NCI-H526 treated with DMSO at 0.1 percent for 48 hours (cell line): Measurements from ENCODE around the gene AUTS2.

ENCODE experiments used
- DNase-seq: peaks from one replicate; lab custom pipeline; 2025; lab: John Stamatoyannopoulos, UW

Gene AUTS2

DNA sequence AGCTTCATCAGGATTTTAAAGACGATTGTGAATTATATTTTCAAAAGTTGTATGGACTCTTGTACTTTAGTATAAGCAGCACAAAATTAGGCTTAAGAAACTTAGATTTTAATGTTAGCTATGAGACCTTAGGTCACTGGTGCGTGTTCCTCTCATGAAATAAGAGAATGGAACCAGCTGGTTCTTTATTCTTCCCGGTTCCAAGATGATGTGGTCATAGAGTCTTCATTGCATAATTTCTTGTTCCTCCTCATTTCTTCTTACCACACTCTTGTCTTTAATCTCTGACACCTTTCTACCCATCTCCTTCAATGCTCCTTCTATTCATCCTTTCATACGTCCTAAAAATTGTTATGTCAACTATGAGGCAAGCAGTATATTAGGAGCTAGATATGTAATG lies 437.2 kb downstream of the AUTS2 start:
- no peak for DNase-seq

DNA sequence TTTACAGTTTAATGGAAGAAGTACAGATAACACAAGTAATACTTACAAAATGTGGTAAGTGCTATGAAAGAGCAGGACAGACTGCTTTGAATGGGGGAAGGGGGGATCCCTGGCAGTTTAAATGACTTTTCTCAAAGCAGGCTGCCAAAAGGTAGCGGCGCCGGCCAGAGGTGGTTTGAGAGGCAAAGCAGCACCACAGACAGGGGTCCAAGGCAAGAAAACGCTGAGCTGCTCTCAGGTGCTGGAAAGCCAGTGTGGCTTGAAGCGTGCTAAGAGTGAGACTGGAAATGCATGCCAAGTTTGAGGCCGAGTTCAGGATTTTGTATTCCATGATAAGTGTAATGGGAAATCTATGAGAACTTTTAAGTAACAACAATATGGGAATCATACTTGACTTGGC lies 437.7 kb downstream of the AUTS2 start:
- no peak for DNase-seq

DNA sequence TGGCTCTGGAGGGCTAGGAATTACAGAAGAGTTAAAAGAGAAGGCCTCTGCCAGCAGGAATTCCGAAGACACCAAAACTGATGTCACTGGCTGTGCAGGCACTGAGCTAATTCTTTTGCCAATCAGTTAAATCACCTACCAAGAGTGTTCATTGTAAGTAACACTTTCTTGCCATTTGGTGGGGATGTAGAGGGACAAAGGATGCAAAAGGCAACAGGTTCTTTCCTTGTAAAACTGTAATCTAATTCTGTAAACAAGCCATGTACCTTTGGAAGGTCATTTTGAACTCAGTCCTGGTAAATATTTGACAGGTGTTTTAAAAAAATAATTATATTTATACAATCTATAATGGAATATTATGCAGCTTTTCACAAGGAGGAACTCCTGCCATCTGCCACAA lies 438.4 kb downstream of the AUTS2 start:
- no peak for DNase-seq

GRCh38 chr7:70037171-70037933 lies 439.1 kb downstream of the AUTS2 start:
- DNase-seq: no peak

DNA sequence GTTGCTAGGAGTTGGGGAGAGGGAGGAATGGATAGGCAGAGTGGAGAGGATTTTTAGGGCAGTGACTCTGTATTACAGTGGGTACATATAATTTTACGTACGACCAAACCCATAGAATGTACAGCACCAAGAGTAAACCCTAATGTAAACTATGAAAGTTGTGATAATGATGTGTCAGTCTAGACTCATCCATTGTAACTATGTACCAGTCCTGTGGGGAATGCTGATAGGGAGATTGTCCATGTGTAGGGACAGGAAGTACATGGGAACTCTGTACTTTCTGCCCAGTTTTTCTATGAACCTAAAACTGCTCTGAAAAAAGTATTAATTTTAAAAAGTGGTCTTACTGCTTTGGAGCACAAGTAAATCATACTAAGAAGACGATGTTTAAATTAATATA lies 441.8 kb downstream of the AUTS2 start:
- DNase-seq: no peak

GRCh38 chr7:70040970-70041766 lies 442.9 kb downstream of the AUTS2 start:
- DNase-seq: peak; percentile 16

DNA sequence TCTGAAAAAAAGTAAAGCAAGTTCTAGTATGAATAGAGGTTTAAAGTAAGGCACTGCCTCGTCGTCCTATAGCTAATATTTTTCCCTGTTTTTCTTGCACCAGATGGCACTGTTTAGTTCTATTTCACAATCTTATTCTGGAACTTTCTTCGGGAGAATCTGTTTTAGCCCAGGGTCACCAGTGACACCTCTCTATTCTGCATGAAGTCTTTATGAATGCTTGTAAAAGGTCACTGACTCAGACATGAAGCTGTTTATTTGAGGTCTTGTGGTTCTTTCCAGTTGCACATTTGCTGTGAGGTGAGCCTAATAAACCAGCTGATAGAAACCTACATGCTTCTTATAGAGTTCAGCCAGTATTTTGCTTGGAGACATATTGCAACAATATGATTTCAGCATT lies 444.3 kb downstream of the AUTS2 start:
- DNase-seq: no peak

GRCh38 chr7:70043015-70043538 lies 444.8 kb downstream of the AUTS2 start:
- DNase-seq: no peak

DNA sequence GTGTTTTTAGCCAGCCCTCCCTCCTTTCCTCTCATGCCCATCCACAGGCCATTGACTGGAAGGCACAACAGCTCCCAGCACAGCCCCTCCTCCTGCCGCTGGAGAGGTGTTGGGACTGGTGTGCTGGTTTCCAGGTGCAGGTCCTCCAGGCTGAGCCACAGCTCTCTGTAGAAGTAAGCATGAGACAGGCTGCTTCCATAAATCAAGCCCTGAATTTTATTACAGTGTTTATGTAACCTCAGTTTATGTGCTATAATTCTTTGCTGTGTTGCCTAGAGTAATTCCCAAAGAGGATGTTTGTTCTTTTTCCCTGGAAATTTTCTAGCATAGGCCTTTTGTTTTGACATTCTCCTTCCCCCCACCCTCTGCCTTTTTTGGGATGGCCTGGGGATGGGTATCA lies 445.8 kb downstream of the AUTS2 start:
- DNase-seq: peak; percentile 20

GRCh38 chr7:70044525-70044924 lies 446.2 kb downstream of the AUTS2 start:
- no peak for DNase-seq

GRCh38 chr7:70044981-70045380 lies 446.7 kb downstream of the AUTS2 start:
- no peak for DNase-seq

- no peak for DNase-seq
These were observed 449.1 kb downstream of the AUTS2 start for GRCh38 chr7:70047384-70047783.

DNA sequence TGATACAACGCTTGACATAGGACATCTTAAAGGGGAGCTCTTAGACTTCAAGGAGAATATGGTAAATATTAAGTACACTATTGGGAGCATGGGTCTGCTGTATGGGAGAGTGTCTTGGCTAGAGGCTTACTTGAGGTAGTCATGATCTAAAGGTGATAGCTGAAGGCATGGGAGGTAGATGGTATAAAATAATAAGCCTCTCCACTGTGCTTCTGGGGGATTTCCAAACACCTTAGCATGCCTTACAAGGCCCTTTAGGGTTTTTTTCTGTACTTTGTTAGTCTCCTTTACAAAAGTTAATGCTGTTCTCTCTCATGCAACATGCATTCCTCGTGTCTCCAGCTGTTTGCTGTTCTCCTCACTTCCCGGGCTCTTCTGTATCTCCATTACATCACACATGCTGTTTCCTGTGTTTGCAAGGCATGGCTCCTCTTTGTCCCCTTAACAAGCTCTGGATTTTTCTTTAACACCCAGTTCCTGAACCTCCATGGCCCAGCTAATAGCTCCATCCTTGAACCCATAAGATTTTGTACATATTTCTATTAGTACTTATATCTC lies 449.7 kb downstream of the AUTS2 start:
- no peak for DNase-seq

DNA sequence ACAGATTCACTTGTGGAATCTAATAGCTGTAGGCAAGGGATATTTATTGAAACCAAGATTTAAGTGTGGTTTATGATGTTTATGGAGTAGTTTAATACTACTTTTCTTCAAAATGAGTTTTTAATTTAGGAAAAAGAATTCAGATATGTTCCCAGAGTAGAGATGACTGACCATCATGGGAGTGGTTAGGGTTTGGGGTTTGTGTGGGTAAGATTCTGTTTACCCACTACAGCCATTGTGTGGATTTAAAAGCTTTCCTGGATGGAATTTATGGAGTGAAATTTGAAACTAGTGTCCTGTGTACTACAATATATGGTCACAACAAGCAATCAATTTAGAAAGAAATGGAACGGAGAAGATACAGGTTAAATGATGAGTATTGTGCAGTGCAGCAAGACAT lies 453.5 kb downstream of the AUTS2 start:
- no peak for DNase-seq

DNA sequence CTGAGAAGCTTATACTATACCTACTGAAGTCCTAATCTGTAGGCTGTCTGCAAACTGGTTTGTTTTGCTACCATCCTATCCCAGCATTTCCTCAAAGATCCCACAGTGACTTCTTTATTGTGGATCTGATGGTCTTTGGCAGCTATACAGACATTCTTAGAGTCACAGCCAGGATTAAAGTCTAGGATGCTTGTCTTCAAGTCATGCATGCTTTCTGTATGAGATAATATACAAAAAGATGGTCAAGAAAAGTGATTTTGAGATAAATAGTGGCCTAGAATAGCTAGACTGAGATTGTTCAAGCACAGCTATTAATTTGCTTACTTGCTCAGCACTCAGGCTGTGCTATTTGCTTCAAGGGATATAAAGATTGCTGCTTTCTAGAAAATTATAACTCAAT lies 454.4 kb downstream of the AUTS2 start:
- DNase-seq: no peak

DNA sequence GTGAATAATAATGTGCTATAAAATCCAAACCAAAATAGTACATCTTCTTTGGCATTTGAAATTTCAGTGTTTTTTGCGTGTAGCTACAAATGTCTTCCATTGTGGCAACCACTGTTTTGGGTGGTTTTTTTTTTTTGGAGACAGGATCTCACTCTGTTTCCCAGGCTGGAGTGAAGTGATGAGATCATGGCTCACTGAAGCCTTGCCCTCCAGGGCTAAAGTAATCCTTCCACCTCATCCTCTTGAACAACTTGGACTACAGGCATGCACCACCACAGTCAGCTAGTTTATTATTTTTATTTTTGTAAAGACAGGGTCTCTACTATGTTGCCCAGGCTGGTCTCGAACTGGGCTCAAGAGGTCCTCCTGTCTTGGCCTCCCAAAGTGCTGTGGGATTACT lies 455.1 kb downstream of the AUTS2 start:
- DNase-seq: no peak

DNA sequence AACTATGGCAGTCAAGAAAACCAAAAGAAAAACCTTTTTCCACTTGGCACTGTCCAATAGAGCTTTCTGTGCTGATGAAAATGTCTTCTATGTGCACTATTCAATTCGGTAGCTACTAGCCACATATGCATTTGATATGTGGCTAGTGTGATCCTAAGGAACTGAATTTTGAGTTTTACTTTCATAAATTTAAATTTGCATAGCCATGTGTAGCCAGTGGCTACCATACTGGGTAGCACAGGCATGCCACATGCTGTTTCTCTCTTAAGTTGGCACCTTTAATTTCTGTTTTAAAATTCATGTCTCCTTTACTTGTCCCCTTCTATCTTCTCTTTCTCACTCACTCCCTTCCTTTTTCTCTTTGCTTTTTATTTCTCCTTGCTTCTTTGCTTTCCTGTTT lies 455.7 kb downstream of the AUTS2 start:
- DNase-seq: no peak

- DNase-seq: no peak
These were observed 458.1 kb downstream of the AUTS2 start for GRCh38 chr7:70056363-70056762.

GRCh38 chr7:70060298-70061068 lies 462.2 kb downstream of the AUTS2 start:
- DNase-seq: no peak

DNA sequence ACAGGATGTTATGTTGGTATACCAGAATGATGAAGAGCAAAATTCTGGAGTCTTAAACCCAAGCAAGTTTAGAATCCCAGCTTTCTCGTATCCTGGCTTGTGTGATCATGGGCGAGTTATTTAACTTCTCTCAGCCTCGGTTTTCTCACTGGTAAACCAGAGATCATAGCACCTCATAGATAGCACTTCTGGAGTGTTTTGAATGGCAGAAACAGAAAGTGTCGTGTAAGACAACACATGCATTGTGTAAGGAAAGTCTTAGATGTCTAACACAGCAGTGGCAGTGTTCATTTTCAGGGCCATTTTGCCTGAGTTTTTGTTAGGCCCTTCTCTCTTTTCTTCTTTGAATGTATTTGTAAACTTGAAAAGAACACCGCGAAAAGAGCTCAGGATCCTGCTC lies 465.1 kb downstream of the AUTS2 start:
- DNase-seq: no peak

DNA sequence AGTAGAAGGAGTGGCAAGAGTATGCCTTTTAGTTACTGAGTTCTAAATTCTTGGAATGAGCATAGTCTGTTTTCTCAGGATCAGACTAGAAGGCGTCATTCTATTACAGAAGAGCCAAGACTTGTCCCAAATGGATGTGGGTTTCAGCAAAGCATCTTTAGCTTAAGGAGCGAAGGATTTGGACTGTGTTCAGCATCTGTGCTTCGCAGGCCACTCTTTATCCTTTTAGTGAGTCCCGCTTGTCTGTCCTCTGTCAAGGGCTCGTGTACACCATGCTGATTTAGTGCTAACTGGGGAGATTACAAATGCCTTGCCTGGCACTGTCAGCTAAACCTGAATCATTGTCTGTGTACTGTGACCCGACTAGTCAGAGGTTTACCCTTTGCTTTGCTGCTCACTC lies 465.7 kb downstream of the AUTS2 start:
- DNase-seq: no peak

DNA sequence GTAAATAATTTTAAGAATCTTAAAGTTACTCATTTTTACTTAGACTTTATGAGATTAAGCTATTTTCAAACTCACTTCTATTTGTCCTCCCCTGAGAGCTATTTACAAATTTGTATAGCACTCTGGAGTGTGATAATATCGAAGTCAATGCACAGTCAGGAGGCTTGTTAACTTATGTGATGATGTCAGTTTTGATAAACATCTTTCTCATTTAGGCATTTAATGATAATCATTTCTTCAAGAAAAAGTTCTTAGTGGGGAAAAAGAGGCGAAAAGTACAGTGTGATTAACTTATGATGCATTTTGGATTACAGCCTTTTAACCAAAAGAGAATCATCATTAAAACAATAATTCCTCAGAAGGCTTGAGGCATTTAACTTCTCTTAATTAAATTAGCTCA lies 468.6 kb downstream of the AUTS2 start:
- DNase-seq: no peak
